Type B pancreatic cell (in vitro differentiated cells): ENCODE measurements around the gene TRIM39. TPM values are rescaled to one million over a fixed set of nuclear protein-coding genes. Genes with fewer than 3 reads are reported as not detected.
"Not testable (repeated sequence)": the region's sequence is repeated elsewhere in the genome, so short reads cannot be mapped to it uniquely, and the experiment has no call there.

Source experiments
- DNase-seq: peaks from one replicate; pipeline ENCODE4 v3.0.0; 2021; ENCODE audit warnings: mixed read lengths; ENCODE audit not compliant: unreplicated experiment; ENCODE audit errors: extremely low spot score
- H3K27ac Mint-ChIP-seq: 2 replicates; pipeline ENCODE4 v1.8.0; 2021; ENCODE audit warnings: mild to moderate bottlenecking, mixed read lengths
- H3K27me3 Mint-ChIP-seq: 2 replicates; pipeline ENCODE4 v1.8.0; 2021; ENCODE audit warnings: mixed read lengths
- H3K36me3 Mint-ChIP-seq: 2 replicates; pipeline ENCODE4 v1.8.0; 2021; ENCODE audit warnings: mixed read lengths
- H3K4me1 Mint-ChIP-seq: one replicate; pipeline ENCODE4 v1.8.0; 2021; ENCODE audit warnings: mixed read lengths; ENCODE audit not compliant: unreplicated experiment
- H3K4me3 Mint-ChIP-seq: 2 replicates; pipeline ENCODE4 v1.8.0; 2021; ENCODE audit warnings: mild to moderate bottlenecking, mixed read lengths
- H3K9me3 Mint-ChIP-seq: 2 replicates; pipeline ENCODE4 v1.8.0; 2021; ENCODE audit warnings: mixed read lengths
- long read RNA-seq: library from polyadenylated mRNA; unstranded; transcript quantifications from one replicate; pipeline ENCODE4 v2.0.0, GENCODE V29; 2020
- total RNA-seq: library from RNA; stranded (reverse); gene quantifications from 2 replicates; pipeline ENCODE4 v1.2.1, GENCODE V29; 2021; ENCODE audit warnings: low replicate concordance
- TF ChIP-seq, protein P1 (sequence below): fragments of 200-600 bp; sonication (generic); conservative IDR thresholded peaks from 2 replicates; pipeline ENCODE4 v1.5.0; 2021; ENCODE audit warnings: antibody characterized with exemption, mild to moderate bottlenecking

Gene TRIM39
- 13.7 and 16.4 TPM in 2 replicates for total RNA-seq
- long read RNA-seq, transcript TRIM39-205 (8 exons, 3,249 nt) = major isoform, 8 of 23 reads
- long read RNA-seq, partial matches to known transcripts = 6 of 23 reads
- long read RNA-seq, other reads (novel, unspliced or antisense) = 8 of 23 reads

DNA sequence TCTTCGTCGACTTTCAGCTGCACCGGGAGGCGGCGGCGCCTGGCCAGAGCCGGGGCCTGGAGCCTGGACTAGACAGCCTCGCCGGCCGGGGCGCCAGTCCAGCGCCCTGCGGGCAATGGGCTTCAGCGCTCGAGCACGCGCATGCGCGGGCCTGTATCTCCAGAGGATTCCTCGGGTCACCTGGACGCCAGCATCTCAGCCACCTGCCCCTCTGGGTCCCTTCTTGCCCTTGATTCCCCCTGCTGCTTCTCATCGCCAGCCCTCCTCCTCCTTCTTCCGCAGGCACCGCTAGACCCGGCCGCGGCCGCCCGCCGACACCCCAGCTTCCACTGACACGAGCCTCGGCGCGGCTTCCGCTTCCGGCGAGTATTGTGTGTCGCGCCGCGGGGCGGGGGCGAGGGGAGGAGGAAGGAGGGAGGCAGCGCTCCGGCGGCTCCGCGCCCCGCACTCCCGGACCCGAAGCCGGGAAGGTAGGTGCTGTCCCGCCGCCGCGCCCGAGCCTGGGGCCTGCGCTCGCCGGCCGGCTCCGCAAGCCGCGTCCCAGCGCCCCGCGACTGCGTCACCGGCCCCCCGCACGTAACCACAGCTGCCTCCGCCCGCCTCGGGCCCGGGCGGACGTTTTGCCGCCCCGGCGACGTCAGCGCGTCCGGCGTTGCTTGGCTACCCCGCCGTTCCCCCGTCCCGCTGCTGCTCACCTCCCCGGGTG is at the start of gene TRIM39:
TRIM39 (plus strand) TSS at position 402 of the 706 bp plus-strand sequence. CDS start 2,391 bp downstream, outside the sequence.
- Mint-ChIP-seq H3K4me1 (peaks cover 30% of the 10 kb centered on the region), H3K36me3 (peaks cover 13% of the 10 kb centered on the region), H3K4me3 (peak within 1 kb of the TSS; percentile 99), H3K27me3 (no peaks in the 10 kb centered on the region), H3K9me3 (no peaks in the 10 kb centered on the region), H3K27ac (peak within 1 kb of the TSS; percentile 100)
- peak; percentile 87 for DNase-seq
- TF ChIP-seq, protein P1, sequence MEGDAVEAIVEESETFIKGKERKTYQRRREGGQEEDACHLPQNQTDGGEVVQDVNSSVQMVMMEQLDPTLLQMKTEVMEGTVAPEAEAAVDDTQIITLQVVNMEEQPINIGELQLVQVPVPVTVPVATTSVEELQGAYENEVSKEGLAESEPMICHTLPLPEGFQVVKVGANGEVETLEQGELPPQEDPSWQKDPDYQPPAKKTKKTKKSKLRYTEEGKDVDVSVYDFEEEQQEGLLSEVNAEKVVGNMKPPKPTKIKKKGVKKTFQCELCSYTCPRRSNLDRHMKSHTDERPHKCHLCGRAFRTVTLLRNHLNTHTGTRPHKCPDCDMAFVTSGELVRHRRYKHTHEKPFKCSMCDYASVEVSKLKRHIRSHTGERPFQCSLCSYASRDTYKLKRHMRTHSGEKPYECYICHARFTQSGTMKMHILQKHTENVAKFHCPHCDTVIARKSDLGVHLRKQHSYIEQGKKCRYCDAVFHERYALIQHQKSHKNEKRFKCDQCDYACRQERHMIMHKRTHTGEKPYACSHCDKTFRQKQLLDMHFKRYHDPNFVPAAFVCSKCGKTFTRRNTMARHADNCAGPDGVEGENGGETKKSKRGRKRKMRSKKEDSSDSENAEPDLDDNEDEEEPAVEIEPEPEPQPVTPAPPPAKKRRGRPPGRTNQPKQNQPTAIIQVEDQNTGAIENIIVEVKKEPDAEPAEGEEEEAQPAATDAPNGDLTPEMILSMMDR = no peak

DNA sequence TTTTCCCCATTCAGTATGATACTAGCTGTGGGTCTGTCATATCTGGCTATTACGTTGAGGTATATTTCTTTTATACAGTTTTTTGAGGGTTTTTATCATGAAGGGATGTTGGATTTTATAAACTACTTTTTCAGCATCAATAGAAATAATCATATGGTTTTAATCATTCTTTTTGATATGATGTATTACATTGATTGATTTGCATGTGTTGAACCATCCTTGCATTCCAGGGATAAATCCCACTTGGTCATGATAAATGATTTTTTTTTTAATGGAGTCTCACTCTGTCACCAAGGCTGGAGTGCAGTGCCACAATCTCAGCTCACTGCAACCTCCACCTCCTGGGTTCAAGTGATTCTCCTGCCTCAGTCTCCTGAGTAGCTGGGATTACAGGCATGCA is 45.7 kb upstream of the TRIM39 start:
- not testable (repeated sequence) for H3K27ac Mint-ChIP-seq, H3K4me3 Mint-ChIP-seq, H3K9me3 Mint-ChIP-seq, H3K27me3 Mint-ChIP-seq, H3K4me1 Mint-ChIP-seq, DNase-seq
- peaks cover 12% of the 10 kb centered on the region for H3K36me3 Mint-ChIP-seq

DNA sequence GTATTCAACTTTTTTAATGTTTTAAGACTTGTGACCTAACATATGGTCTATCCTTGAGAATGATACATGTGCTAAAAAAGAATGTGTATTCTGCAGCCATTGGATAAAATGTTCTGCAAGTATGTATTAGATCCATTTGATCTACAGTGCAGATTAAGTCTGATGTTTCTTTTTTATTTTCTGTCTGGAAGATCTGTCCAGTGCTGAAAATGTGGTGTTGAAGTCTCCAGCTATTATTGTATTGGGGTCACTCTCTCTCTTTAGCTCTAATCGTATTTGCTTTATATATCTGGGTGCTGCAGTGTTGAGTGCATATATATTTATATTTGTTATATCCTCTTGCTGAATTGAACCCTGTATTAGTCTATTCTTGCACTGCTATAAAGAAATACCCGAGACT is 44.2 kb upstream of the TRIM39 start:
- Mint-ChIP-seq H3K27me3 (no peaks in the 10 kb centered on the region), H3K4me1 (no peaks in the 10 kb centered on the region), H3K9me3 (peaks cover 14% of the 10 kb centered on the region), H3K4me3 (no peak overlapping the region), H3K27ac (no peak overlapping the region), H3K36me3 (peaks cover 17% of the 10 kb centered on the region)
- no peak for DNase-seq
- TF ChIP-seq, protein P1 = no peak

DNA sequence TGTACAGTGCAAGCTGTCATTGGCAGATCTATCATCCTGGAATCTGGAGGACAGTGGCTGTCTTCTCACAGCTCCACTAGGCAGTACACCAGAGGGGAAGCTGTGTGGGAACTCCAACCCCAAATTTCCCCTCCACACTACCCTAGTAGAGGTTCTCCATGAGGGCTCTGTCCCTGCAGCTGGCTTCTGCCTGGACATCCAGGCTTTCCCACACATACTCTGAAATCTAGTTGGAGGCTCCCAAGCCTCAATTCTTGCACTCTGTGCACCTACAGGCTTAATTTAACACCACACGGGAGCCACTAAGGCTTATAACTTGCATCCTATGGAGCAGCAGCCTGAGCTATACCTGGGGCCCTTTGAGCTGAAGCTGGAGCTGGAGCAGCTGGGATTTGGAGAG is 43.0 kb upstream of the TRIM39 start:
- Mint-ChIP-seq H3K27ac (no peak overlapping the region), H3K4me3 (no peak overlapping the region), H3K36me3 (peaks cover 29% of the 10 kb centered on the region), H3K27me3 (no peaks in the 10 kb centered on the region), H3K4me1 (no peaks in the 10 kb centered on the region), H3K9me3 (peaks cover 24% of the 10 kb centered on the region)
- no peak for DNase-seq
- TF ChIP-seq, protein P1 = no peak

DNA sequence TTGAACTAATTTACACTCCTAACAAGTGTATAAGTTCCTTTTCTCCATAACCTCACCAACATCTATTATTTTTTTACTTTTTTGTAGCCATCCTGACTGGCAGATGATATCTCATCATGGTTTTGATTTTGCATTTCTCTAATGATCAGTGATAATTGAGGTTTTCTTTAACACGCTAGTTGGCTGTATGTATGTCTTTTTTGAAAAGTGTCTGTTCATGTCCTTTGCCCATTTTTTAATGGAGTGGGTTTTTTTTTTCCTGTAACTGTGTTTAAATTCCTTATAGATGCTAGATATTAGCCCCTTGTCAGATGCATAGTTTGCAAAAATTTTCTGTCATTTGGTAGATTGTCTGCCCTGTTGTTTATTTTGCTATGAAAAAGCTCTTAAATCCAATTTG is 39.6 kb upstream of the TRIM39 start:
- no peaks in the 10 kb centered on the region for H3K4me1 Mint-ChIP-seq
- no peak for DNase-seq
- H3K4me3 Mint-ChIP-seq = no peak overlapping the region
- no peak overlapping the region for H3K27ac Mint-ChIP-seq
- H3K9me3 Mint-ChIP-seq = peaks cover 23% of the 10 kb centered on the region
- TF ChIP-seq, protein P1 = no peak
- H3K27me3 Mint-ChIP-seq = no peaks in the 10 kb centered on the region
- peaks cover 49% of the 10 kb centered on the region for H3K36me3 Mint-ChIP-seq

DNA sequence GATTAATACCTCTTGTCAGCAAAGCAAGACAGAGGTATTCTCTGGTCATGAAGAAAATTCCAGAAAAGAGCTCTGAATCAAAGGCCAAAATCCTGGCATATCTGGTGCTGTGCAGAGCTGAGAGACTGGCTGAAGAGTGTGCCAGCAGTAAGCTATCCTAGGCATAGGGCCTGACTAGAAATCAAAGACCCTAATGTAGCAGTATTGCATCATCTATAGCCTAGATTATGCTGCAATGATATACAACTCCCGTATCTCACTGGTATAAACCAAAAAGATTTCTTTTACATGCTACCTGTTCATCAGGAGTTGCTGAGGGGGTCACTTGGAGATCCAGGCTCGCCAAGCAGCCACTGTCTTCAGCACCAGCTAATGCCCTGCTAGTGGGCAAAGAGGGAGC is 30.9 kb upstream of the TRIM39 start:
- H3K36me3 Mint-ChIP-seq = peaks cover 52% of the 10 kb centered on the region

More for the DNA sequence above, 30.9 kb upstream of the TRIM39 start:
- Mint-ChIP-seq H3K4me3 (no peak overlapping the region), H3K9me3 (no peaks in the 10 kb centered on the region), H3K4me1 (no peaks in the 10 kb centered on the region), H3K27ac (no peak overlapping the region), H3K27me3 (no peaks in the 10 kb centered on the region)
- TF ChIP-seq, protein P1 = no peak
- no peak for DNase-seq
